OCI-LY7 (cell line): ENCODE data around the gene C16orf87. TPM values are rescaled to one million over a fixed set of nuclear protein-coding genes. Genes with fewer than 3 reads are reported as not detected.

Experiments
- BruUV-seq: library from RNA; stranded (reverse); fragments of 400-500 nt; replicated peaks from 2 replicates; lab custom pipeline; 2021; lab: Mats Ljungman, UMichigan
- CTCF ChIA-PET: fragments of 300-600 bp; sonication (Branson Sonifier 250); formaldehyde crosslinking; loops from one replicate; lab custom pipeline; 2022; ENCODE audit warnings: antibody characterized with exemption; ENCODE audit not compliant: unreplicated experiment; lab: Charles Lee
- POLR2A ChIA-PET: fragments of 300-600 bp; sonication (Branson Sonifier 250); formaldehyde crosslinking; loops from one replicate; lab custom pipeline; 2022; ENCODE audit warnings: antibody characterized with exemption; lab: Charles Lee
- DNase-seq: peaks from one replicate; pipeline ENCODE4 v3.0.0-alpha.2; 2015; ENCODE audit warnings: low spot score
- H2AFZ ChIP-seq: fragments of 200-600 bp; sonication (generic), shearing (Covaris generic); 2 replicates; pipeline ENCODE4 v1.6.1; 2014; ENCODE audit warnings: mild to moderate bottlenecking, antibody characterized with exemption, low read length, moderate library complexity
- H3K27ac ChIP-seq: fragments of 200-600 bp; sonication (generic); 2 replicates; pipeline ENCODE4 v1.5.1; 2014; ENCODE audit warnings: mixed run types, low read depth, mild to moderate bottlenecking, moderate library complexity, low read length, inconsistent platforms; ENCODE audit not compliant: poor library complexity, severe bottlenecking
- H3K36me3 ChIP-seq: fragments of 200-600 bp; sonication (generic); 2 replicates; pipeline ENCODE4 v1.6.1; 2014; ENCODE audit warnings: mild to moderate bottlenecking, antibody characterized with exemption, low read length, moderate library complexity, mixed read lengths; ENCODE audit not compliant: insufficient read depth
- H3K4me1 ChIP-seq: fragments of 200-600 bp; sonication (generic); 2 replicates; pipeline ENCODE4 v1.5.1; 2014; ENCODE audit warnings: mild to moderate bottlenecking, low read length; ENCODE audit not compliant: insufficient read depth, poor library complexity, severe bottlenecking
- H3K4me2 ChIP-seq: fragments of 200-600 bp; sonication (generic); 2 replicates; pipeline ENCODE4 v1.6.1; 2014; ENCODE audit warnings: mild to moderate bottlenecking, low read length
- H3K4me3 ChIP-seq: fragments of 200-600 bp; sonication (generic); 2 replicates; pipeline ENCODE4 v1.5.1; 2014; ENCODE audit warnings: mild to moderate bottlenecking, low read depth, low read length; ENCODE audit not compliant: poor library complexity, severe bottlenecking
- H3K79me2 ChIP-seq: fragments of 200-600 bp; sonication (generic); 2 replicates; pipeline ENCODE4 v1.6.1; 2016; ENCODE audit warnings: low read depth, mild to moderate bottlenecking, low read length, moderate library complexity, mixed read lengths; ENCODE audit not compliant: insufficient read depth
- H3K9me2 ChIP-seq: fragments of 200-600 bp; sonication (generic); 2 replicates; pipeline ENCODE4 v1.6.1; 2016; ENCODE audit warnings: mild to moderate bottlenecking, low read length, mixed read lengths; ENCODE audit not compliant: insufficient read depth
- H3K9me3 ChIP-seq: fragments of 200-600 bp; sonication (generic); 2 replicates; pipeline ENCODE4 v1.6.1; 2014; ENCODE audit warnings: mild to moderate bottlenecking, mixed run types, low read length, mixed read lengths
- H4K20me1 ChIP-seq: fragments of 200-600 bp; sonication (generic); 2 replicates; pipeline ENCODE4 v1.6.1; 2014; ENCODE audit warnings: mild to moderate bottlenecking, antibody characterized with exemption, low read length, moderate library complexity, mixed read lengths; ENCODE audit not compliant: insufficient read depth
- CTCF ChIP-seq: fragments of 200-600 bp; sonication (generic); conservative IDR thresholded peaks from 2 replicates; pipeline ENCODE4 v1.5.1; 2014; ENCODE audit warnings: mild to moderate bottlenecking, antibody characterized with exemption, low read length, moderate library complexity, mixed read lengths
- EZH2phosphoT487 ChIP-seq: fragments of 200-600 bp; sonication (generic); IDR thresholded peaks from 2 replicates; pipeline ENCODE4 v1.6.1; 2018; ENCODE audit warnings: low read depth, borderline replicate concordance, mild to moderate bottlenecking, mixed run types, antibody characterized with exemption, low read length, moderate library complexity, mixed read lengths
- intact Hi-C: fragments of 100-400 bp; cut with micrococcal nuclease; formaldehyde crosslinking; loops from one replicate; pipeline ENCODE4 v1.10.0; 2022; ENCODE audit not compliant: unreplicated experiment
- total RNA-seq, 2 experiments: library from RNA; depleted of rRNA in 1 of 2; stranded (reverse); fragments of >200 nt in 1 of 2; shearing (Covaris generic) in 1 of 2; gene quantifications; 2 replicates each; pipeline ENCODE4 v1.2.3, GENCODE V29; 2014 to 2022

C16orf87 gene
- total RNA-seq, 2 experiments from 2014 or later, result 9.1 to 21.1 TPM

GRCh38 chr16:46762583-46762982 is 68.4 kb downstream of the C16orf87 start:
- Histone ChIP-seq H2AFZ (no peak overlapping the region), H3K9me3 (no peaks in the 10 kb centered on the region), H3K36me3 (no peaks in the 10 kb centered on the region), H3K9me2 (no peaks in the 10 kb centered on the region), H3K4me1 (peaks cover 9% of the 10 kb centered on the region), H3K4me2 (no peak overlapping the region), H3K27ac (no peak overlapping the region), H3K79me2 (no peaks in the 10 kb centered on the region), H3K4me3 (no peak overlapping the region), H4K20me1 (no peaks in the 10 kb centered on the region)
- ChIA-PET POLR2A (no interaction called here), CTCF (no interaction called here)
- intact Hi-C loops, result no loop called here
- no TSS peak for BruUV-seq
- no peak for DNase-seq
- TF ChIP-seq CTCF (no peak), EZH2phosphoT487 (no peak)

- no peak for DNase-seq
- ChIA-PET POLR2A (no interaction called here), CTCF (no interaction called here)
- intact Hi-C loops, result no loop called here
- Histone ChIP-seq H2AFZ (no peak overlapping the region), H3K27ac (no peak overlapping the region), H3K9me2 (no peaks in the 10 kb centered on the region), H3K9me3 (no peaks in the 10 kb centered on the region), H3K4me3 (no peak overlapping the region), H3K36me3 (no peaks in the 10 kb centered on the region), H3K4me1 (no peaks in the 10 kb centered on the region), H3K4me2 (no peak overlapping the region), H3K79me2 (no peaks in the 10 kb centered on the region), H4K20me1 (no peaks in the 10 kb centered on the region)
- TF ChIP-seq CTCF (no peak), EZH2phosphoT487 (no peak)
- BruUV-seq, result no TSS peak
Measured at GRCh38 chr16:46759309-46759708, 71.7 kb downstream of the C16orf87 start.

GRCh38 chr16:46757339-46758050 is 73.5 kb downstream of the C16orf87 start:
- intact Hi-C loops, result no loop called here
- H3K4me2 ChIP-seq, result no peak overlapping the region
- H3K36me3 ChIP-seq, result no peaks in the 10 kb centered on the region
- no peak overlapping the region for H2AFZ ChIP-seq
- H3K27ac ChIP-seq, result no peak overlapping the region
- DNase-seq, result no peak
- no peak overlapping the region for H3K4me3 ChIP-seq
- no TSS peak for BruUV-seq
- H3K9me2 ChIP-seq, result no peaks in the 10 kb centered on the region
- POLR2A ChIA-PET, result no interaction called here
- no peaks in the 10 kb centered on the region for H3K4me1 ChIP-seq
- no peaks in the 10 kb centered on the region for H3K79me2 ChIP-seq
- CTCF ChIA-PET, result no interaction called here
- H3K9me3 ChIP-seq, result no peaks in the 10 kb centered on the region
- H4K20me1 ChIP-seq, result no peaks in the 10 kb centered on the region
- no peak for TF ChIP-seq CTCF
- no peak for TF ChIP-seq EZH2phosphoT487
